Activated CD4-positive, alpha-beta T cell treated with anti-CD3 and anti-CD28 coated beads for 24 hours (primary cell): Measurements from ENCODE around the gene ARMH1.
"Not testable (repeated sequence)": the region's sequence is repeated elsewhere in the genome, so short reads cannot be mapped to it uniquely, and the experiment has no call there.

Source experiments
- DNase-seq, 2 donors: peaks; one replicate each; pipeline ENCODE4 v3.0.0-alpha.2; 2020; ENCODE audit warnings: low read depth in 2 of 2

The ARMH1 gene

DNA sequence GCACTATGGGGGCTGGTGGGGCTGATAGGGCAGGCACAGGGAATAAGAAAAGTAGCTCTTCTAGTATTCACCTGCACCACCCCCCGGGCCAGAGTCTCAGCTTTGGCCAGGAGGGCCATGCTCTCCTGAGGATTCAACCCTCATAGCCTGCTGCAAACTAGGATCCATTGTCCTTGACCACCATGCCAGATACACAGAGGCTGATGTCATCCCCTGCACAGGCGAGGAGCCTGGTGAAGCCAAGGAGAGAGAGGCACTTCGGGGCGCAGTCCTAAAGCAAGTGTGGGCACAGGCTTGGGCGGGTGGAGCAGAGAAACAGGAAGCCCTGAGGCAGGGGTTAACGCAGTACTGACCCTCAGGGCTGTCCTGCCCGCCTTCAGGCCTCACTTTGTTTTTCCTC lies 29.7 kb upstream of the ARMH1 start:
- DNase-seq: no peak

DNA sequence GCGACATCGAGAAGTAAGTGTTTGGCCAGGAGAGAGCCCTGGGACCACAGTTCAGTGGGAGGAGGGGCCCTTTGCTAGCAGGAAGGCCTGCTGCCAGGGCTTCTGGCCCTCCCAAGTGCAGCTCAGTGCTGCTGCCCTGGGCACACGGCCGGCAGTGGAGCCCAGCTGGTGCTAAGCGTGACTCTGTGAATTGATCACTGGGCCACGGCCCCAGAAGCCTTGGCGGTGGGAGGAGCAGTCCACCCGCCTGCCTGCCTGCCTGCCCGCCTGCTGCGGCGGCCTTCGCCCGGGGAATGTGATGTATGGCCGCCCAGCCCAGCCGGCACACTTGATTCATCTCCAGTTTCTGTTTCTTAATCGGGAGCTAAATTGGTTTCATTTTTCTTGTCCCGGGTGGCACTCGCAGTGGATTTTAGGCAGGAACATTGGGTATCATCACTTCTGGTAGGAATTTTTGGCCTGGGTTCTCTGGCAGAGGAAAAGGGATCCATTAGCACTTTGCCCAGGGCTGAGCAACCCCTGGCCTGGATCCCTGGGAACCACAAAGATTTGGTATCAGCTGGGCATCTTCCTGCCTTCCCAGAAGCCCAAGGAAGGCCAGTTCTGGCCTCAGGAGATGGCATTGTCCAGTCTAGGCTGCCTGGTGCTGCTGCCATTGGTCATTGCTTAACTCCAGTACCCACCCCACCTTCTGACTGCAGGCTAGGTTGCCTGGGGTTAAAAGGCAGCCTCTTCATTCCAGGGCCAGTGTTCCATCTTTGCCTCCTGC lies 28.9 kb upstream of the ARMH1 start:
- DNase-seq: no peak

DNA sequence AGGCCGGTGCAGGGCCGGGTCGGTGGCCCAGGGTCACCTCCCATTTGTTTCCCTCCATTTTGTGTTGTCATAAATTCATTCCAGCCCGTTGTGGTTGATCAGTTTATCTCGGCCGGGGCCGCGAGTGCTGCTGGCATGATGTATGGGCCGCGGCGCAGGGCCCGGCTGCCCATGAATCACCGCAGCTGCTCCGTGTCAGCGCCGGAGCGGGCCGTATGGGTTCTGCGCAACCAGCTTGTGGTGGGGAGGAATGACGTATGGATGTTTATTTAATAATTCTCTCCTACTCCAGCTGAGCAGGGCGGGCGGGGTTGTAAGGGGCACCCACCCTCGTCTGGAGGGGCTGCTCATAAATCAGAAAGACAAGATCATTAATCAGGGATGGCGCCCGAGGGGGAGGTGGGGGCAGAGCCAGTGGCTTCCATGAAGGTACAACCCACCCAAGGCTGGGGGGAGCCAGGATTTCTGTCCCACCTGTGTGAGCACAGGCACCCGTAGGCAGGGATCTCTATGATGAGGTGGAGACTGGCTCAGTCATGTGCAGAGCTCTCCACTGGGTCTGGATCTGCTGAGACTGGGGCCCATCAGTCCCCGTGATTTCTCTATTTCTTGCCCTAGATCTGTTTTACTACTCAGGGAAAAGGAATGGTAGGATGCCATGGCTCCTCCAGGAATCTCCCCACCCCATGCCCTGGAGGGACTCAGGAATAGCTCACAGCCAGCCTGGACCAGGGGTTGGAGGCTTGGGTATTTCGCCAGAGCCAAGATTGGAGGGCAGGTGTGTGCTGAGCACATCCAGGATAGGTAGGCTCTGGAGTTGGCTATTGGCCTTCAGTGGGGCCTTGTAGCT lies 28.0 kb upstream of the ARMH1 start:
- DNase-seq: no peak

DNA sequence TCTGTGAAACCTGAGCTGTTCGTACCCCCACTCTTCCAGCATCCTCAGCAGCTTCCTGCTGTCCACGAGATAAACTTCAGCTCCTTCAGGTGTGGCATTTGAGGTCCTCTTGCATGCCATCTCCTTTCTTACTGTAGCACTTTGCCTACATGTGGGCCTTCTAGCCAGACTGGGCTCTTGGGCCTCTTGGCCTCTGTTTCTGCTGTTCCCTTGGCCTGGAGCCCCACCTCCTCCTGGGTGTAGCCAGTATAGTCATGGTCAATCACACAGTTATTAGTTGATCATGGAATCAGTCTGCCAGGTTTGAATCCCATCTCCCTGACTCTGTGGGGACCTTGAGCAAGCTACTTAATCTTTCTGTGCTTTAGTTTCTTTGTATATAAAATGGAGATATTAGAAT lies 26.6 kb upstream of the ARMH1 start:
- no peak for DNase-seq

DNA sequence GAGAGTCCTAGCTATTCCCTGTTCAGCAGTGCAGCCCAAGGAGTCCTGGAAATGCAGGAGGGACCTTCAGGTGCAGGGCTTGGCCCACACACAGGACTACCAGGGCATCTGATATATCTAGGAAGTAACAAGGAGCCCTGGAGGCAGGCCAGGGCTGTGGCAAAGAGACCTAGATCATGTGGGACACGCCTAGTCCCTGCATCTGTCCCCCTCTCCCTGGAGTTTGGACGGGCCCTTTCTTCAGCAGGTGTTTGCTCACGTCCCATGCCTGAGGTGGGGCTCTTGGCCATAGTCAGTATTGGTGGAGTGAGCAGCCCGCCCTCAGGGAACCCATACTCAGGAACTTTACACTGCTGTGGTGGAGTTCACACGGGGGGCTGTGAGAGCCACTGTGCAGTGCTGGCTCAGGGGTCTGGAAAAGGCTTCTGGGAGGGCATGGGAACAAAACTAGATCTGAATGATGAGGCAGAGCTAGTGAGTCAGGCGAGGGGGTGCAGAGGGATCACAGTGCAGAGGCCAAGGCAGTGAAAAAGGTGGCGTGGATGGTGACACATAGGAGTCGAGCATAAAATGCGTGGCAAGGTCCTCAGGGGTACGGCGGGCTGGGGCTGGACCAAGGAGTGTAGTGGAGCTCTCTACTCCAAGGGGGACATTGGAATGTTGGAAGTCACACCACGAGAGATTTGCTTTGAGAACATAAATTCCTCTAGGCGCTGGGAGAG lies 25.8 kb upstream of the ARMH1 start:
- DNase-seq: no peak

DNA sequence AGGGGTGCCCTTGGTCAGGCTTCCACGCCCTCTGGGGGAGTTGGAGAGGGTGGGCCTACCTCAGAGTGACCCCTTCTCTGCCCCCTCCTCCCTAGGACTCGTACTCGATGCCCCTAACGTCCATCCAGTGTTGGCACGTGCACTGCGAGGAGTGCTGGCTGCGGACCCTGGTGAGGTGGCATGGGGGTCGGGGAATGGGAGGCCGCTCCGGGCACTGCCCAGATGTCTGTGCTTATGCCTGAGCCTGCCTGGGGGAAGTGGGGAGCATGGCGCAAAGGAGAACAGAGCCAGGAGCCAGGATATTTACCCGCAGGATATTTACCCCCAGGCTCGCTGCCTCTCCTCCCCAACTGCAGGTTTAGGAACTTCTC lies 24.7 kb upstream of the ARMH1 start:
- no peak for DNase-seq

DNA sequence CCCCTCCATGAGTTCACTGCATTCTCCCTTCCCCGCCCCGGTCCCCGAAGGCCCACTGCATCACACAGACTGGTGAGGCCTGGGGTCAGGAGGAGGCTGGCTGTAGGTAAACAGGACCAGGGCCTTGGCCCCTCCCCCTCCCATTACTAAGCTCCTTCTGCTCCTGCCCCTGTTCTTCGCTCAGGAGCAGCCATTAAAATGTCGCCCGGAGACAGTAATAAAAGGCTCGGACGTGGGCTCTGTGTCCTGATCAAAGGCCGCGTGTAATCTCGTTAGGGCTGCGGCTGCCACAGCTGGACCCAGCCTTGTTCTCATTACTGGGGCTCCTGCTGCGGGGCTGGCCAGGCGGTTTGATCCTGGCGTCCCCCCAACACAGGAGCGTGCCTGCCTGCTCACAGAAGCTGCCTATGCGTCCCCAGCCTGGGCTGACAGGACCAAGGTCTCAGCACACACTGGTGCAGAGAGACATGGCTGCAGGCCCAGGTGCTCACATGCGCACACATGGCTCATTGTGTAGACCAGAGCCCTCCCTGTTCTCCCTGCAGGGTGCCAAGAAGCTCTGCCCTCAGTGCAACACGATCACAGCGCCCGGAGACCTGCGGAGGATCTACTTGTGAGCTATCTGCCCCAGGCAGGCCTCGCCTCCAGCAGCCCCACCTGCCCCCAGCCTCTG lies 24.2 kb upstream of the ARMH1 start:
- DNase-seq: no peak

DNA sequence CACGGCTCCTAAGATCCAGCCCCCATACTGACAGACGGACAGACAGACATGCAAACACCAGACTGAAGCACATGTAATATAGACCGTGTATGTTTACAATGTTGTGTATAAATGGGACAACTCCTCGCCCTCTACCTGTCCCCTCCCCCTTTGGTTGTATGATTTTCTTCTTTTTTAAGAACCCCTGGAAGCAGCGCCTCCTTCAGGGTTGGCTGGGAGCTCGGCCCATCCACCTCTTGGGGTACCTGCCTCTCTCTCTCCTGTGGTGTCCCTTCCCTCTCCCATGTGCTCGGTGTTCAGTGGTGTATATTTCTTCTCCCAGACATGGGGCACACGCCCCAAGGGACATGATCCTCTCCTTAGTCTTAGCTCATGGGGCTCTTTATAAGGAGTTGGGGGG lies 23.4 kb upstream of the ARMH1 start:
- no peak for DNase-seq

DNA sequence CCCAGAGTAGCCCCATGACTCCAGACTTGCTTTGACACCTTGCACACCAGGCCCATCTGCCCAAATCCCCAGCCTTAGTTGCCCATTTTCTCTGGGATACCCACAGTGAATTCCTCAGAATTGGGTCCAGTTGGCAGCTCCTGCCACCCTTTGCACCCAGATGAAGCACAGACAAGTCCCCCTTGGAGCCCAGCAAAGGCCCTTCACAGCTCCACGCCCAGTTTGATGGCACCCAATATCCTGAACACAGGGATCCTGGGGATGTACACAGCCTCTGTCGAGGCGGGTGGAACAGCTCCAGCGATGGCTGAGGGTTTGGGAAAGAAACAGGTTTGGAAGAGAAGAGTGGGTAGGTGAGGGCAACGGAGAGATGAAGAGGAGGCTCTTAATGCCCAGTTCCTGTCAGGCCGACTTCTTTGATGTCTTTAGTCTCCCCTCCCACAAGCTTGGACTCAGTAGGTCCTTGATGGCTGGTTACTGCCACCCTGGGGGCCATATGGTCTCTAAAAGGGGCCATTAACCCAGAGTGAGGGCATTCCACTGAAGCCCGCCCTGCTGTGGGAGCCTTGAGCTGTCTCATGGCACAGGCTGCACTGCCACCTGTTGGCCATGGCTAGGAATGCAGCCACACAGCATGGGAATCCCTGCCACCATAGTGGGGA lies 21.9 kb upstream of the ARMH1 start:
- peak; percentile 63 to 74 for DNase-seq

DNA sequence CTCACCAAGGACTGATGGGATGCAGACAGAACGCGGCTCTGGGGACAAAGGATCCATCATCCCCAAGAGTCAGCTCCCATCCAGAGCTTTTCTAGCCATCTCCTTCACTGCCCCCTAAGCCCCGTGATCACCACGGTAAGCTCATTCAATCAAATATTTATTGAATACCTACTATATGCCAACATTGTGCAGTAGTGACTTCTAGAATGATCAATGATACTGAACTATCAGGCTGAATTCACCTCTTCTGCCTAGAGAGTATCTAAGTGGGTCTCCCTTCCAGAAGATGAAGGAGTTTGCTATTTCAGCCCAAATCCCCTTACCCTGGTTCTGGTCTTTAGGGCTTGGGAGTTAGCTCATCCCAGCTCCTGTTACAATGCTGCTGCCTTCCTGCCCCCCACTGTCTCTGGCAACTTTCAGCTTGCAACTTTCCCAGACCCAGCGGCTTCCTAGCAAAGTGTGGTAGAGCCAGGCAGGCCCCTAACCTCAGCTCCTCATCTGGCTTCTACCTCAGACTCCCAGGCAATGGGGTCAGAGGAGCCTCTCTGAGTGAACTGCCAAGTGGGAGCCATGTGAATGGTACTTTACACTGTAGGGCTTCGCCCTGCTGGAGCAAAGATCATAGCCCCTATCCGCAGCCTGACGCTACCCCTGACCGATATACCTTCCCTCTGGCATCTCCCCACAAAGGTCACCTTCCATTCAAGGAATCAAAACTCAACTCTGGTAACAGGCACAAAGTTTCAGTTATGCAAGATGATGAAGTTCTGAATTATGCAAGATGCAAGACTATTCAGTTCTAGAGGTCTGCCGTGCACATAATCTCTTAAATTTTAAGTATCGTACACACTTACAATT lies 21.2 kb upstream of the ARMH1 start:
- DNase-seq: no peak

DNA sequence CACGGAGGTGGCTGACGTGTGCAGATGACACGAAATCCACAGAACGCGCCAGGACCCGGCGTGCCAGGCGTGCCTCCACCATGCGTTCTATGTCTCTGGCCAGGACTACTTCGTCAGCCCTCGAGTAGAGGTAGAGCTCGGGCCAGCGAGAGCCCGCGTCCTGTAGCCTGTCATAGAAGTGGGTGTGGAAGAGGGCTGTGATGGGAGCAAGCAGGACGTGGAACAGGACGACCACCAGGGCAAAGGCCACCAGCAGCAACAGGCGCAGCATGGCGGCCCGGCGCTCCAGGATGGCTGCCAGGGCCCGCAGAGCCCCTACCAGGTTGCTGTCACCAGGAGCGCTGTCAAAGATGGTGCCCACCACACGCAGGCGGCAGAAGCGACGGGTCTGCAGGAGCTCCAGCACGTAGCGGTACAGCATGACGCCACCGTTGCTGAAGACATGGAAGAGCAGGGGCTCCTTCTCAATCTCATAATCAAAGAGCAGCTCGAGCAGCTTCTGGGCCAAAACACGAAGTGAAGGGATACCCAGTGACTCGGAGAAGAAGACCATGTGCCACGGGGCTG lies 19.8 kb upstream of the ARMH1 start:
- no peak for DNase-seq

DNA sequence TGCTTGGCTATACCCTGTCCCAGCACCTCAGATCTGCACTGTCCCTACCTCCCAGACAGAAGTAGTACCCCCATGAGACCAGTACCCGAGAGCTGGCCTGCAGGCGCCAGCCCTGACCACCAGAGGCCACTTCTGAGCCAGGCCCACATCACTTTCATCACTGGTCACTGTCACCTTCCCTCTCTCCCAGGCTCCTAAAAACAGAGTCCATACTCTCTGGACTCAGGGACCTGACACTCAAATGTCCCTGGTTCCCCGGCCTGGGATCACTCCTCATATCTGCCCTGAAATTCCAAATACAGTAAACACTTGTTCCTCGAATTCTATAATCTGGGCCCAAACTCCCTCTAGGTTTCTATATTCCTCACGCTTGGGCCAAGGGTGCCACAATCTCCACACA lies 18.9 kb upstream of the ARMH1 start:
- no peak for DNase-seq

DNA sequence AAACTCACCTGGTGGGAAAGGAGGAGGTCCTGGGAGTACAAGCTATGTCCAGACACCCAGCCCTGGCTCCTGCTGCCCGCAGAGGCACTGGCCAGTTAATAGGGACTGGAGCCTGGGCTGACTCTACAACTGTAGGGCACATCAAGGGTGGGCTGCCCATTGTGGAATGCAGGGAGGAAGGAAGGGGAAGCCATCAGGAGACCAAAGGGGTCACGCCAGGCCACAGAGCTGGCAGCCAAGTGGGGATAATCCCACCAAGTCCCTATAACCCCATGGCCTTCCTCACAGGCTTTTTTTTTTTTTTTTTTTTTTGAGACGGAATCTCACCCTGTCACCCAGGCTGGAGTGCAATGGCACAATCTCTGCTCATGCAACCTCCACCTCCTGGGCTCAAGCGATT lies 14.9 kb upstream of the ARMH1 start:
- no peak for DNase-seq

DNA sequence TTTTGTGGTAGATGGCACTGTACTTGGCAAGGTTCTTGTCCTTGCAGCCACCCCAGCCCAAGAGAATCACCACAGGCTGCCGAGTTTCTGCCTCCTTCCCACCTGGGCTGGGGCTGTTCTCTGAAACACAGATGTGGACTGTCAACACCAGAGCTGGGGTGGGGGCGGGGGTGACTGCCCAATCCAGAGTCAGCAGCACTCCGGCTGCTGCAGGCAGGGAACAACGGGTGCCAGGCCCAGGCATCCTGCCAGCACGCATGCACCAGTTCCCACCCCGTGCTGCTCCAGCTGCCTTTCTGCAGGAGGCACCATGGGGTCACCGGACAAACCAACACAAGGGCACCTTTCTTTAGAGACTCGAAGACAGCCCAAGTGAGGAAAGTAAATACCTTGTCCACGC lies 14.3 kb upstream of the ARMH1 start:
- no peak for DNase-seq

DNA sequence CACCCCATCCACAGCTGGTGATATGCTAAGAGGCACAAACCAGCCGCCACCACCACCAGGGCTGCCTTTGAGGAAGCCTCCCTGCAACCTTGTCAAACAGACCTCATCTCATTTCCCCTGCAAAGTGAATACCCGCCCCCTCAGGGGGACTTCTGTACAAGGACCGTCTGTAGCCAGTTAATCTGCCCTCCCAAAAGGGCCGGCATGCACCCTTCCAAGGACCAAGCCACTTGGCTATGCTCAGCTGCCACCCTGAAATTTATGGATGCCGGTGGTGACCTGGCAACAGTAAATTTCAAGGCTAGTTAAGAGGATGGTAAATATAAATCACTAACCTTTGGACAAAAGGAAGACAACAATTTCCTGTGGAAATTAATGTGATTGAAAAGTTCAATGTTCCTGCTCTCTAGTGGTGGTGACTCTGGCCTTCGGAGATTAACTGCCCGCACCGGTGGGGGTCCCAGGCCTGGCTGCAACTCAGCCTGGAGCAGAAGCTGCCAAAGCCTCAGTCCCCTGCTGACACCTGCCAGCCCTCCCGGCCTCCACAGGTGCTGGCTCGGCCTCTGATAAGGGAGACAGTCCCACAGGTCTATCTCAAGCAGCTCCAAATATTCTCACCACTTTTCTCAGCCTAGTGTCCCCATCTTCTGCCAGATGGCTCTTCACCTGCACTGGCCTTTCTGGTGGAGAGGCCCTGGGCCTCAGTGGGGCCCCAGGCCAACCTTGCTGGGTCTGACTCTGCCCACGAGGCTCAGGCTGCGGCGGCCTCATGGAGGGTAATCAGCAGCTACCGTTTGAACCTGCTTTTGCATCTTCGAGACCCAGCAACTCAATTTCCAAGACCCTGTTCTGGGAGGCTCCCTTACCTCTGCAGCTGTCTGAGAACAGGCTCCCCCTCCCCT lies 12.5 kb upstream of the ARMH1 start:
- DNase-seq: no peak

DNA sequence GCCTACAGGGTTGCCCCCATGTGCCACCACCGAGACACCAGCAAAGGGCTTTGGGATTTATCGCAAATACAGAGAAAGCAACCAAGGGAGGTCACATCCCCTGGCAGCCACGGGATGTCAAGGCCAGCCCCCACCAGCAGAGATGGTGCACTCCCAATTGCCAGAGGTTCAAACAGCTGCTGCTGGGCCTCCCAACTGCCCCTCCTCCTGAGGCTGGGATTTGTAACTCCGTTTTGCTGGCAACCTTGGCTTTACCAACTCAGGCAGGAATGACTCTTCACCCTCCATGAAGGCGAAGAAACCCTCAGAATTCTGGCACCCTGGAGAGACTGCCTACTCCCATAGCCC lies 11.9 kb upstream of the ARMH1 start:
- DNase-seq: no peak

DNA sequence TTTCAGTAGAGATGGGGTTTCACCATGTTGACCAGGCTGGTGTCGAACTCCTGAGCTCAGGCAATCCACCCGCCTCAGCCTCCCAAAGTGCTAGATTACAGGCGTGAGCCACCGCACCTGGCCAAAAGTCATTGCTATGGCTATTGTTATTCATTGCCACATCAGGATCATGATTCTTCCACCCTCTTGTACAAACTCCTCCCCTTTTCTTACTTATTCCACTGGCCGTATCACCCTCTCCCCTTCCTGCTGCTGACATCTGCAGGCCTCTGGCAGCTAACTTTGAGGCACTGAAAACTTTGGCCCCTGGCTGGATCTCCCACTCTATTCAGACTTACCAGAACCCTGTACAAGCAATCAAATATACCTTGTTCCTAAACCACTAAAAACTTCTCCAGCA lies 11.1 kb upstream of the ARMH1 start:
- no peak for DNase-seq

DNA sequence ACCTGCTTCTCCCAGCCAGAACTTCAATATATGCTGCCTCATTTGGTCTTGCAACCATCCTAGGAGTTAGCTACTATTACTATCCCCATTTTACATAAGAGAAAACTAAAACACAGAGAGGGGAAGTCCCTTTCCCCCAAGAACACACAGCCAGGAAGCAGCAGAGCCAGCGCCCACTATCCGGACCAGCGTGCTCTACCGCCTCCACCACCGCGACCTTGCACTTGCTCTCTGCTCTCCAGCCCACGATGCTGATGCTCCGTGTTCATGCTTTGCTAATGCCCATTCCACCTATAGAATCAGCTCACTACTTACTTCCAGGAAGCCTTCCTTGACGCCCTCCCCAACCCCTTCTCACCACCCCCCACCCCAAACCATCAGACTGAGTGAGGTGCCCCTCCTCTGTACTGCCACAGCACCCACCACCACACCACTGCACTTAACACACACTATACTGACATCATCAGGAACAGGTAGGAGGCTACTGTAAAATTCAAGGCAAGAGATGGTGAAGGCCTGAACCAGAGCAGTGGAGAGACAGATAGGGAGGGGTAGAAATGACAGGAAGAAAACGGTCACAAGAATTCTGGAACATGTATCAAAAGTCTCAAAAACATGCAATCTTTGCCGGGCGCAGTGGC lies 9.7 kb upstream of the ARMH1 start:
- peak in 1 of 2 donors; percentile 28 for DNase-seq

DNA sequence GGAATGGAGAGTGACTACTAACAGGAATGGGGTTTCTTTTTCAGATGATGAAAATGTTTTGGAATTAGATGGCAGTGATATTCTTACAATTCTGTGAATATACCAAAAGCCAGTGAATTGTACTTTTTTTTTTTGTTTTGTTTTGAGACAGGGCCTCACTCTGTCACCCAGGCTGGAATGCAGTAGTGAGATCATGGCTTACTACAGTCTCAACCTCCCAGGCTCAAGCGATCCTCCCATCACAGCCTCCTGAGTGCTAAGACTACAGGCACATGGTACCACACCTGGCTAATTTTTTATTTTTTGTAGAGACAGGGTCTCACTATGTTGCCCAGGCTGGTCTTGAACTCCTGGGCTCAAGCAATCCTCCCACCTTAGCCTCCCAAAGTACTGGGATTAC lies 7.8 kb upstream of the ARMH1 start:
- not testable (repeated sequence) for DNase-seq
